Dedifferentiated amniotic fluid mesenchymal stem cell (primary cell): ENCODE measurements around the gene CORO6.

Source experiments
- DNase-seq: peaks from one replicate; pipeline ENCODE4 v3.0.0-alpha.2; 2016; ENCODE audit errors: extremely low spot score

CORO6 gene

GRCh38 chr17:29577001-29577370 is 45.7 kb downstream of the CORO6 start:
- DNase-seq: no peak

DNA sequence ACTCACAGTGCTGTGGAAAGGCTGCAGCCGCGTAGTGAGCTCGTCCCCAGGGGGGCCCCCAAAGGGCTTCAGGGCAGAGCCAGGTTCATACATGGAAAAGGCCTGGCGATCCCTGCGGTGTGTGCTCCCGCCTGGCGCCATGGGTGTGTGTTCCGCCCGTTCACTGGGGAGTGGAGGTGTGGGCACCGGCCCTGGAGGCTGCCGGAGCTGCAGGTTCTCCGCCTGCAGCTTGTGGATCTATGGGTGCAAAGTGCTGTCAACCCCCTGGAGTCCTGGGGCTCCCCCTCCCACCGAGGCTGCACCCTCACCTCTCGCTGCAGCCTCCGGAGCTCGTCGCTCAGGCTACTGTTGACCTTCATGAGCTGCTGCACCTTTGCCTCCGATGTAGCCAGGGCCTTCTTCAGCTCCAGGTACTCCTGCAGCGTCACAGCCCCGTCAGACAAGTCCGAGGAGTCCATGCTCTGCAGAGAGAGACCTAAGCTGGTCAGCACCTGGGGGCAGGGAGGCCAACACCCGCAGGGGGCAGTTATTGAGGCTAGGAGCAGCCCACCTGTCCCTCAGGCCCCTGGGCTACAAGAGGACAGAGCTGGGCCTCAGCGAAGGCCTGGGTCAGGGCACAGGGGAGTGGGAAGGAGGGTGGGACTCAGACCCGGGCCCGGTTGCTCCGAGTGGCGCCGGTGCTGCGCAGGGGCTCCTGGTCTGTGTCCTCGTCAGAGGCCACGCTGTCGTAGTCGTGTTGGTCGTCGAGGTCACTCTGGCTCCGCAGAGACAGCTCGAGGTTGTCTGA is 46.3 kb downstream of the CORO6 start:
- no peak for DNase-seq

GRCh38 chr17:29575511-29576213 is 47.0 kb downstream of the CORO6 start:
- DNase-seq: no peak

DNA sequence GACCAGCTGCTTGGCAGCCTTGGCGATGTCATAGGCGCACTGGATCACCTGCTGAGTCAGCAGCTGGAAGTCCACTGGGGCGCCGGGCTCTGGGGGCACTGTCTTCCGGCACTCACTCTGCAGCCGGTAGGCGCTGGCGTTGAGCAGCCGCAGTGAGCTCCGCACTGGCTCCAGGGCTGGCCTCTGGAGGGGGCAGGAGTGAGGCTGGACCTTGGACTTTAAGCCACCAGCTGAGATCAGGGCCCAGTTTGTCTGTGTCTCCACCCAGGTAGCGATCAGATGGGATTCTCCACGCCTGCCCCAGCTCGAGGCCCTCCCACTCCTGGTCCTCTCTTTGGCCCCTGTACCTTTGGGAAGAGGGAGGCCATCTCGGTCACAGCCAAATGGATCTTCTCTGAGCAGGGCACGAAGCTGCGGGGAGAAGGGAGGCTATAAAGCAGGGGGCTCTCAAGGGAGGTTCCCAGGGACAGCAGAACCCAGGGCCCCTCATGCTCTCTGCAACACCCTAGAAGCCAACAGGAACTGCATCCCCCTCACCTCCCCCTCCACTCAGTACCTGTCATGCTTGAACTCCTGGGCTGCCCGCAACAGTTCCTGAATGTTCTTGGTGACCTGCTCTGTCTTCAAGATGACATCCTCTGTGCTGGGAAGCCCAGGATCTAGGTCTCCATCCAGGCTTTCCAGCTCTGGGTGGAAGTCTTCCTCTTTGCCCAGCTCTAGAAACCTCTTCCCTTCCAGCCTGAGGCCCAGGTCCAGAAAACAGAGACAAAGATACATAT is 47.8 kb downstream of the CORO6 start:
- DNase-seq: no peak

DNA sequence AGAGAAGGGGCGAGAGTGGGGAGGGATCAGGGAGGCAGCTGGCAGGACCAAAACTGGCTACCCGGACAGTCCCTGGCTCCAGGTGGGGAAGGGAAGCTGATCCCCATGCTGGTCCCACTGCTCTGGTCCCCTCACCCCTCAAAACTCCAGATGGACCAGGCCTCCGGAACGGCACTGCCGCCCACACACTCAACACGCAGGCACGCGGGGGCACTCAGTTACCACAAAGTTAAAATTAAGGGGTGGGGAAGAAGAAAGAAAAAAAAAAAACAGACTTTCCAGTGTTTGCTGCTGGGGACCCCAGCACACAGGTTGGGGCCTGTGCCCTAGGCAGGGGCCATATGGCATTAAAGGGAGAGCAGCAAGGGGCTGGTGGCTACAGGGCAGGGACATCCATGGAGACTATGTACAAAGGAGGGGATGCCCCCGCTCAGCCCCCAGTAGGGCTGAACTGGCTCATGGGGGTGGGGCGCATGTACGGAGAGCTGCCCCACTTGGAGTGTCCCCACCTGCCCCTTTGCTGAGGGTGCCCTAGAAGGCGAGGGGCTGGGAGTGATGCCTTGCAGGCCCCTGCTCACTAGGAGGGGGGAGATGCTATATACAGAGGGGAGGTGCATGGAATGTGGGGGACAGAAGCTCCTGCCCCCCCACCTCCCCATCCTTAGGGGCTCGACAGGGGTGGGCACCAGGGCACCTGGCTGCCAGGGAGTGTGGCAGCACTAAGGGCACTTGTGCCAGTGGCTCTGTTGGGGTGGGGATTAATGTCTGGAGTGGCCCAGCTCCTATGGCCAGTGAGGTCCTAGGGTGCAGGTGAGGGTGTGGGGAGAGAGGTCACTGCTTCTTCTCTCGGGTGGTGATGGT is 48.6 kb downstream of the CORO6 start:
- no peak for DNase-seq

GRCh38 chr17:29573558-29573869 is 49.2 kb downstream of the CORO6 start:
- no peak for DNase-seq

DNA sequence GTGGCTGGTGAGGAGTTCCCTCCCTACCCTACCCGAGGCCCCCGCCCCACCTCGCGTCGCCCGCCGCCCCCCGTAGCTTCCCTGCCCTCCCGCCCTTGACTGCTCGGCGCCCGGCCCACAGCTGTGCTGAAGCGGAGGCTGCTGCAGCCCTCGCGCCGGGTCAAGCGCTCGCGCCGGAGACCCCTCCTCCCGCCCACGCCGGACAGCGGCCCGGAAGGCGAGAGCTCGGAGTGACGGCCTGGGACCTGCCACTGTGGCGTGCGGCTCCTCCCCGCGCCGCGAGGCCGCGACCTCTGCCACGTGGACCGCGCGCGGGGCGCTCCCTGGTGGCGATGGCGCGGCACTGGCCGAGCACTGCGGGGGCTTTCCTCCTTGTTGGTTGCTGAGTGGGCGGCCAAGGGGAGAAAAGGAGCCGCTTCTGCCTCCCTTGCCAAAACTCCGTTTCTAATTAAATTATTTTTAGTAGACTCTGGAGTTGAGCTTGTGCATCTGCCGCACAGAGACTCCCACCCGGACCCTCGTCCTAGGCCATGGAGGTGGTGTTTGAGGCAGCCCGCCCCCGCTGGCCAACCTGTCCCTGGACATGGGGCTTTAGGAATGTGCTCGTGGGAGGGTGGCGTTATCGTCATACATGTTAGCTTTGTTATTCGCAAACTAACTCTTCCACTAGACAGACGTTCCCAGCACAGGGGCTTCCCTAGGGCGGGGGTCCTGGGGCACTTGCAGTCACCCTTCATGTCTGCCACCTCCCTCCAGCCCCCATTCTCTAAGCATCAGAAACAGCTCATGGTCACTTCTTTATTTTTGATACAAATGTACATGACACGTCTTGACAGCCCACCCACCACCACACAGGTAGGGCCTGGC is 49.8 kb downstream of the CORO6 start:
- no peak for DNase-seq

DNA sequence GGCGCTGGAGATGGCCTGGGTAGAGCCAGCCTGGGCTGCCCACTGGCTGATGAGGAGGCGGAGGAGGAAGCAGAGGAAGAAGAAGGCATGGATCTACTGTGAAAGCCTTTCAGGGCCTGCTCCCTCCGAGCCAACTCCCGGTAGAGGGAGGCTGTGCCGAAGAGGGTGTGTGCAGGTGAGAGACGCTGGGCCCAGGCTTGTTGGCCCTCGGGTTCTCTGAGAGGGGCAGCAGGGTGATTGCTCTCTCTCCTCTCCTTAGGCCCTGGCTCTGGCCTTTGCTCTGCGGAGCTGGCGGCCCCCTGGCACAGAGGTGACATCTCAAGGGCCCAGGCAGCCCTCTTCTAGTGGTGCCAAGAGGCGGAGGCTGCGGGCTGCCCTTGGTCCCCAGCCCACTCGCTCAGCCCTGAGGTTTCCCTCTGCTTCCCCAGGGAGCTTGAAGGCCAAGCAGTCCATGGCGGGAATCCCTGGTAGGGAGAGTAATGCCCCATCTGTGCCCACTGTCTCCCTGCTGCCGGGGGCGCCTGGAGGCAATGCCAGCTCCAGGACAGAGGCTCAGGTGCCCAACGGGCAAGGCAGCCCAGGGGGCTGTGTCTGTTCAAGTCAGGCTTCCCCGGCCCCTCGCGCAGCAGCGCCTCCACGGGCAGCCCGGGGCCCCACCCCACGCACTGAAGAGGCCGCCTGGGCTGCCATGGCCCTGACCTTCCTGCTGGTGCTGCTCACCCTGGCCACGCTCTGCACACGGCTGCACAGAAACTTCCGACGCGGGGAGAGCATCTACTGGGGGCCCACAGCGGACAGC is 50.6 kb downstream of the CORO6 start:
- no peak for DNase-seq

DNA sequence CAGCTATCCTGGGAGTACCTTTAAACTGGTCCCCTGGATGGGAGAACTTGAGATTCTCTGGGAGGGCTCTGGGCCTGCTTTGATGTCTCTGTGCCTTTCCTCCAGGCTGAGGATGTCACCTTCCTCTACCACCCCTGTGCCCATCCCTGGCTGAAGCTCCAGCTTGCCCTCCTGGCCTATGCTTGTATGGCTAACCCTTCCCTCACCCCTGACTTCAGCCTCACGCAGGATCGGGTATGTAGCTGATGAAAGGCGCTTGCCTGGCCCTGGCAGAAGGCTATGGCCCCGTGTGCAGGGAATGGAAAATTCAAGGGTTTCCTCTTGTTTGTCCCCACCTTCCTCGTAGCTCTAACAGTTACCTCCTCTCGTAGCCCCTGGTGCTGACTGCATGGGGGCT is 51.2 kb downstream of the CORO6 start:
- DNase-seq: no peak

DNA sequence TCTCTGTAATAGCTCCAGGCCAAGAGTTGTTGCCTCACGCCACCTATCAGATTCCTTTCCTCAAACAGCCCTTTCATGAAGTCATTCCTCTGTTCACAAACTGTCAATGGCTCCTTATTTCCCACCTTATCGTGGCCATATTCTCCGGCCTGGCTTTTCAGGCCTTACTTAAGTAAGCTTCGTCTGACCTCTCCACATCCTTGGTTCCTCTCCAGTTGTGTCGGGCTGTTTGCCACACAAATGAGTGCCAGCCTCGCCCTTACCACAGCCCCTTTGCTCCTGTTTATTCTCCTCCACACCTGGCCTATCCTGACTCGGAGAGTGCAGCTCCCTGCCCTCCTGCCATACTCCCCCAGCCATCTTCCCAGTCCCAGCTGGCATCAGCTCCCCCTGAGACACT is 52.2 kb downstream of the CORO6 start:
- DNase-seq: no peak

DNA sequence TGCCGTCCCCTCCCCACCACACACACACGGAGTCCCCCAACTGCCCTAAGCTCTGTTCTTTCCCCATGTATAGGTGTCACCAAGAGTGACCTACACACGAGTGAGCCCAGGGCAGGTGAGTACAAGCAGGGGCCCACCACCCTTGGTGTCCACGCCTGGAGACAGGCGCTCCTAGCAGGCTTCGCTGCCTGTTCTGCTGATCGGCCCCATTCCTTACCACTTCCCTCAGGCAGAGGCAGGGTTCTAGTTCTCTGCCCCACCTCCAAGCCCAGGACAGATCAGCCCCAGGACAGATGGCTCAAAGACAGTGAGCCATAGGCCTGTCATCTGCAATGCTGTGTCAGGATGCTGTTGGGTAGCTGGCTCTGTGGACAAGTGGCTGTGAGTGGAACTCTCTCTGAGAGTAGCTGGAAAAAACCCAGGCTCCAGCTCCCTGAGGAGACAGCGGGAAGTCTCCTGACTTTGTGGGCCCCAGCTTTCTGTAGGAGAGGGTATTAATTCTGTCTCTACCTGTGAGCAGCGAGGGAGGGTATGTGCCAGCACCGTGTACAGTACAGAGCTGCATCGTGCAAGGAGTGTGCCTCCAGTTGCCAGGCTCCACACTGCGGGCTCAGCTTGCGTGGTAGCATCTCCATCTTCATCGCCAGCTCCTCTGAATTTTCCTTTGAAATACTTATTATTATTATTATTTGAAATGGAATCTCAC is 53.3 kb downstream of the CORO6 start:
- no peak for DNase-seq

- DNase-seq: peak; percentile 72
Measured at GRCh38 chr17:29568331-29569244, 54.1 kb downstream of the CORO6 start, which contains the start of gene TP53I13. TSS of gene TP53I13 (plus strand) at chr17:29568701. CDS start at chr17:29568759, 58 bp downstream.

DNA sequence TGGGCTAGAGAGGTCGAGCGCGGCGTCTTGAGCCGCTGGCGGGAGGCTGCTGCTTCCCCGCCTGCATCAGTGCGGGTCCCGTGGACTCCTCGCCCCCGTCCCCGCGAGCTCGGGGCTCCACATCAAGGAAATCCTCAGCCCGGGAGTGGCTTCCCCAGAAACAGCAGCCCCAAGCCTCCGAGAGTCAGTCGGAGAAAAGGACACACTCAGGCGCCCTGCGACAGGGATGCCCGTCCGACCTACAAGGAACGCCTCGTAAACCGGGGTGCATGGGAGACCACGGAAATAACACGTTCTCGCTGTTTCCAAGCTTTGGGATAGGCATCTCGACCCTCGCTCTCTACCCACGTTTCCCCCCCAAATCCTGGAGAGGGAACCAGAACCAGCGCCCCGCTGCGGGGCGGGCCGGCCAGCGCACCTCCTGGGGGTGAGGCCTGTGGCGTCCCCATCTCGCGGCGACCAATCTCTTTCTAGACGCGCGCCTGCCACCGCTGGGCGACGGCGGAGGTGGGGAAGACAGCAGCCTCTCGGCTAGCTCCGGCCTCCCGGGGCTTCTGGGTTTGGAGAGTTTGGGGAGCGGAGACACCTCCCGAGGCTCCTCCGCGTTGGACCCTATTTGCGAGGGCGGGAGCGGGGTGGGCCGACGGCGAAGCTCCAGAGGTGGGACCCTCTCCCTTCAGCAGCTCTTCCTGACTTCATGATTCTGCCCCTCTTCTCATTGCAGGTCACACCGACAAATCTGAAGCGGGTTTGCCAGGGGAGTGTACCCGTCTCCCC is 55.0 kb downstream of the CORO6 start:
- no peak for DNase-seq

- DNase-seq: no peak
Measured at GRCh38 chr17:29567304-29567553, 55.5 kb downstream of the CORO6 start.

DNA sequence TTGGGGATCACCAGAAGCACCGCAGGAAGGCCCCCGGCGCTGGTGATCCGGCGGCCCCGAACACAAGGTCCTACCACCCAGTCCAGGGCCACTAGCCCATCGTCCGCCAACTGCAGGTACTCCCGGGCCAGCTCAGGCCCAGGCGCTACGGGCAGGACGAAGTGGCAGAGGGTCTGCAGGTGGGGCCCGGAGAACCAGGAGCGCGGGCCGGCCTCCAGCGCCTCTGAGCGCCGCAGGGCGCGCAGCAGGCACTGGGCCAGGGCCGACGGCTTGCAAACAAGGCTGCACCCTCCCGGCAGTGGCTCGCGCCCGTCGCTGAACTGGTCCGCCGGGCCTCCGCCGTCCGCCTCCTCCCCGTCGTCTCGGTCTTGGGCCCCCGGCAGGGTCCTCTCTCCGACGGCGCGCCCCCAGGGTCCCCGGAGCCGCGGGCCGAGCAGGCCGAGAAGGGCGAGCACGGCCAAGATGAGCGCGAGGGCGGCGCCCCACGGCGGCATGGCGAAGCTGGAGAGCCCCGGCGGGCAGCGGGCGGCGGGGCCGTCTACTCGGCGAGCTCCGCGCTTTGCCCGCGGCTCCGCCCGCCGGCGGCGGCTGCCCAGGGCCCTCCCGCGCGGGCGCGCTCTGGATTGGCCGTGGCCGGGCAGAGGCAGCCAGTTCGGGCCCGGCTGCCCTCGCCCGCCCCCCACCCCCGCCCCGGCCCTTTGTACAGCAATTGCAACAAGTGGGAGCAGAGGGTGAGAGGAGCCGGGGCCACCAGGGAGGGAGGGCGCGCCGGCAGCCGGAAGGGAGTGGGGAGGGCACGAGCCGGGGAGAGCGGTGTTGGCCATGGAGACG is 56.0 kb downstream of the CORO6 start, which contains the start of gene ABHD15:
Gene ABHD15, minus strand, starts transcription at position 565 of the 831 bp plus-strand sequence. Its CDS starts 71 bp downstream, at position 494.
- DNase-seq: peak; percentile 57

DNA sequence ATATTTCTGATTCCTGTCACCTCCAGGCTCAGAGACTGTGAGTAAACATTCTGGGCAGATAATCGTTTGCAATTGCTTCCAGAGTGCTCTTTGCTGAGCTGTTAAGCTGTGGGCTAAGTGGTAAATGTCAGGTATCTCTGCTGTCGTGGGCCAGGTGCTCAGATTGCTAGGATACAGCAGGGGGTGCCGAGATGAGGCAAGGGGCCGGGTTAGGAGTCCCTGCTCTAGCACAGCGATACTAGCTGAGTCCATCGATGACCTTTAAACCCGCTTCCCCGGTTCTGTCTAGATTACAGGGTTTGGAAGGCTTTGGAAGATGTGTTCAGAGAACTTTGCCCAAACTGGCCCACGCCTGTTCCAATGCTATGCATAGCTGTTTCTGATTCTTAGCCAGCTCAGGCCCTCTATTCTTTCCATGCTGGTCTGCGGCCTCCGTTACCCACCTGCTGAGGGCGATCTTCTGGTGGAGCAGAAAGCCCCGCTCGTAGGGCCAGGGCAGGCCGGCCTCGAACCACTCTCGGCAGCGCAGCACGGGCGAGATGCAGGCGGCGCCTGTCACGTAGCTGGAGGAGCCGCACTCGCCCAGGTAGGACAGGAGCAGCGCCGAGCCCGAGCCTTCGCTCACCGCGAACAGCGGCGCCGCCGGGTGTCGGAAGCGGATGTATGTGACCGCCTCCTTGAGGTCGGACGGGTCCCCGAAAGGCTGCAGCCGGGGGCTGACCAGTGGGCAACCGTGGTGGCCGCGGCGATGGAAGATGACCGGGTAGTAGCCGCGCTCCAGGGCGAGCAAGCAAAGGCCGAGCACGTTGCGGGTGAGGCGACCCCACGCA is 56.9 kb downstream of the CORO6 start:
- no peak for DNase-seq
